Right lobe of liver (tissue), 6 donors: ENCODE measurements around the gene NME8. TPM values are rescaled to one million over a fixed set of nuclear protein-coding genes. Genes with fewer than 3 reads are reported as not detected.

Source experiments
- ATAC-seq, 4 donors: fragments of 200-7000 bp; cut with Tn5 transposase; one replicate each; pipeline ENCODE4 v1.9.1; 2020; ENCODE audit warnings: mild to moderate bottlenecking in 4 of 4, moderate library complexity in 4 of 4
- DNase-seq, 3 donors: peaks; one replicate each; pipeline ENCODE4 v3.0.0-alpha.2; 2020
- H3K27ac ChIP-seq, 3 donors: fragments of 200-600 bp; one replicate each; pipeline ENCODE4 v1.8.0; 2022
- H3K27me3 ChIP-seq, 2 donors: fragments of 200-600 bp; one replicate each; pipeline ENCODE4 v1.8.0; 2022
- H3K36me3 ChIP-seq, 4 donors: fragments of 200-600 bp; sonication (generic) in 1 of 4; one replicate each; pipeline versions ENCODE4 v1.5.1 to v1.8.0; 2017 to 2022; ENCODE audit warnings: control low read depth in 1 of 4
- H3K4me1 ChIP-seq, 4 donors: fragments of 200-600 bp; sonication (generic) in 1 of 4; one replicate each; pipeline versions ENCODE4 v1.5.1 to v1.8.0; 2017 to 2022; ENCODE audit warnings: control low read depth in 1 of 4
- H3K4me3 ChIP-seq, 3 donors: fragments of 200-600 bp; one replicate each; pipeline ENCODE4 v1.8.0; 2022
- H3K9me3 ChIP-seq, 4 donors: fragments of 200-600 bp; sonication (generic) in 1 of 4; one replicate each; pipeline versions ENCODE4 v1.5.1 to v1.8.0; 2017 to 2022; ENCODE audit warnings: control low read depth in 1 of 4
- POLR2A ChIP-seq: fragments of 450-650 bp; IDR thresholded peaks from one replicate; pipeline ENCODE4 v1.6.1; 2017; ENCODE audit warnings: antibody characterized with exemption, mild to moderate bottlenecking
- WGBS: methylation state at CpG from one replicate; pipeline ENCODE4 v1.1.6; 2018; ENCODE audit warnings: low coverage, low lambda C conversion rate; ENCODE audit not compliant: insufficient coverage; ENCODE audit errors: missing lambda C conversion rate; 5-methylcytosine and 5-hydroxymethylcytosine counted together
- intact Hi-C, 2 donors: fragments of 100-400 bp; cut with DNase I; formaldehyde crosslinking; loops; one replicate each; pipeline versions ENCODE4 v1.11.2 to v1.14.1; 2022
- total RNA-seq, 6 experiments: library from RNA; depleted of rRNA in 2 of 6; stranded (reverse); fragments of >200 nt in 2 of 6; fragmentation: NEBNext Ultra II Directional in 3 of 6; extraction: Animal tissue kit (Norgen Biotek cat#: 25700) in 3 of 6; gene quantifications; one replicate each; pipeline versions ENCODE4 v1.1.0 to v1.2.4, GENCODE V29; 2016 to 2023
- TF ChIP-seq, protein P1 (sequence below), 4 donors: fragments of 200-600 bp in 3 of 4; fragments of 450-650 bp in 1 of 4; IDR thresholded peaks; one replicate each; pipeline versions ENCODE4 v1.5.1 to v1.8.0; 2016 to 2022; ENCODE audit warnings: antibody characterized with exemption in 4 of 4, mild to moderate bottlenecking in 2 of 4
- donor health status: DM: no; HTN: yes; CAD: no.
- donor health status: DM: no; HTN: no; CAD: no.
- donor health status: DM: no; HTN: no; CAD: no.
- donor health status: DM: no; HTN: yes; CAD: no.
- donor health status: DM: no; HTN: yes; CAD: no.

Gene NME8
- total RNA-seq, 6 experiments from 2014 or later, result 0.53 TPM; not detected in 5

- Histone ChIP-seq H3K4me3 (no peak overlapping the region), H3K4me1 (no peaks in the 10 kb centered on the region), H3K27ac (no peak overlapping the region), H3K9me3 (no peaks in the 10 kb centered on the region), H3K27me3 (no peaks in the 10 kb centered on the region), H3K36me3 (no peaks in the 10 kb centered on the region)
- 85% methylated on average over 2 of the region's 2 CpGs for WGBS
- ATAC-seq, result no peak
- no peak for TF ChIP-seq POLR2A
- TF ChIP-seq, protein P1, sequence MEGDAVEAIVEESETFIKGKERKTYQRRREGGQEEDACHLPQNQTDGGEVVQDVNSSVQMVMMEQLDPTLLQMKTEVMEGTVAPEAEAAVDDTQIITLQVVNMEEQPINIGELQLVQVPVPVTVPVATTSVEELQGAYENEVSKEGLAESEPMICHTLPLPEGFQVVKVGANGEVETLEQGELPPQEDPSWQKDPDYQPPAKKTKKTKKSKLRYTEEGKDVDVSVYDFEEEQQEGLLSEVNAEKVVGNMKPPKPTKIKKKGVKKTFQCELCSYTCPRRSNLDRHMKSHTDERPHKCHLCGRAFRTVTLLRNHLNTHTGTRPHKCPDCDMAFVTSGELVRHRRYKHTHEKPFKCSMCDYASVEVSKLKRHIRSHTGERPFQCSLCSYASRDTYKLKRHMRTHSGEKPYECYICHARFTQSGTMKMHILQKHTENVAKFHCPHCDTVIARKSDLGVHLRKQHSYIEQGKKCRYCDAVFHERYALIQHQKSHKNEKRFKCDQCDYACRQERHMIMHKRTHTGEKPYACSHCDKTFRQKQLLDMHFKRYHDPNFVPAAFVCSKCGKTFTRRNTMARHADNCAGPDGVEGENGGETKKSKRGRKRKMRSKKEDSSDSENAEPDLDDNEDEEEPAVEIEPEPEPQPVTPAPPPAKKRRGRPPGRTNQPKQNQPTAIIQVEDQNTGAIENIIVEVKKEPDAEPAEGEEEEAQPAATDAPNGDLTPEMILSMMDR (IDR thresholded peaks at IDR 0.05), result no peak
- intact Hi-C loops, result no loop called here
- DNase-seq, result no peak
These were observed 25.5 kb upstream of the NME8 start for GRCh38 chr7:37822946-37823345.

GRCh38 chr7:37823557-37823956 lies 24.8 kb upstream of the NME8 start:
- intact Hi-C loops, result no loop called here
- 25% methylated on average over 2 of the region's 2 CpGs for WGBS
- Histone ChIP-seq H3K36me3 (no peaks in the 10 kb centered on the region), H3K27me3 (no peaks in the 10 kb centered on the region), H3K4me1 (no peaks in the 10 kb centered on the region), H3K9me3 (no peaks in the 10 kb centered on the region), H3K4me3 (no peak overlapping the region), H3K27ac (no peak overlapping the region)
- ATAC-seq (no peak), DNase-seq (no peak)
- no peak for TF ChIP-seq POLR2A
- TF ChIP-seq, protein P1 (IDR thresholded peaks at IDR 0.05), result no peak

DNA sequence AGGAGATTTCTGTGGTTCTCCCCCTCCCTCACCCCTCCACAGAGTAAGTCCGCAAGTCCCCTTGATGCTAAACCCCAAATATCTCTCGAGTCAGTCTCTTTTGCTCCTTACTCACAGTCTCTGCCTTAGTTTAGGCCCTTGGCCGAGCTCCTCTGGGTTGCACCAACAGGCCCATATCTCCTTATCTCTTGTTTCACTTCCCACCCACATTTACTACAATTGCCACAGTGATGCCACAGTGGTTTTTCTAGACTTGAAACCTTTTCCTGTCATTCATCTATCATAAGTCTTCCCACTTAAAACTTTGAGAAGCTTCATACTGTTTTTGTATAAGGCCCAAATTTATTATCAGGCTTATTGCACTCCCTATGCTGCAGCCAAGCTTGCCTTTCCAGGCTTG lies 23.4 kb upstream of the NME8 start:
- no peak overlapping the region for H3K27ac ChIP-seq
- TF ChIP-seq, protein P1 (IDR thresholded peaks at IDR 0.05), result no peak
- no peak for TF ChIP-seq POLR2A
- WGBS, result 29% methylated on average over 1 of the region's 3 CpGs
- no peak overlapping the region for H3K4me3 ChIP-seq
- intact Hi-C loops, result no loop called here
- no peak for DNase-seq
- no peaks in the 10 kb centered on the region for H3K36me3 ChIP-seq
- H3K27me3 ChIP-seq, result no peaks in the 10 kb centered on the region
- no peaks in the 10 kb centered on the region for H3K4me1 ChIP-seq
- ATAC-seq, result no peak
- H3K9me3 ChIP-seq, result no peaks in the 10 kb centered on the region

- 19% methylated on average over 4 of the region's 4 CpGs for WGBS
- Histone ChIP-seq H3K9me3 (no peaks in the 10 kb centered on the region), H3K4me1 (no peaks in the 10 kb centered on the region), H3K27me3 (no peaks in the 10 kb centered on the region), H3K4me3 (no peak overlapping the region), H3K36me3 (no peaks in the 10 kb centered on the region), H3K27ac (no peak overlapping the region)
- TF ChIP-seq, protein P1 (IDR thresholded peaks at IDR 0.05), result no peak
- no peak for TF ChIP-seq POLR2A
- DNase-seq (no peak), ATAC-seq (peak in 2 of 4 donors; percentile 24 to 74)
- intact Hi-C loops, result no loop called here
These were observed 21.6 kb upstream of the NME8 start for GRCh38 chr7:37826825-37827224.

- TF ChIP-seq, protein P1 (IDR thresholded peaks at IDR 0.05), result no peak
- no peak for DNase-seq
- WGBS, result 80% methylated on average over 1 of the region's 2 CpGs
- Histone ChIP-seq H3K27ac (no peak overlapping the region), H3K36me3 (no peaks in the 10 kb centered on the region), H3K9me3 (no peaks in the 10 kb centered on the region), H3K4me3 (no peak overlapping the region), H3K4me1 (peaks cover 0 to 4% (median 0%) of the 10 kb centered on the region in 4 donors), H3K27me3 (no peaks in the 10 kb centered on the region)
- intact Hi-C loops, result no loop called here
- ATAC-seq, result no peak
These were observed 17.2 kb upstream of the NME8 start for GRCh38 chr7:37831244-37831643.
